Measurements from ENCODE around the gene RCOR1. TPM values are rescaled to one million over a fixed set of nuclear protein-coding genes. Genes with fewer than 3 reads are reported as not detected.

Gene RCOR1
- total and polyA plus RNA-seq, 2 of the 8 experiments (the other 6 are each of a cell fraction or from before 2014, with no cell fraction given): 12.3 to 26.3 TPM

GRCh38 chr14:102601378-102601925 lies 9.0 kb downstream of the RCOR1 start:
- CTCF ChIA-PET (ENCODE audit: partially characterized antibody): interaction anchor here (0.9 to 3.5 kb wide), 3 partner anchors 7 to 18 kb away, joined by 3 to 14 read pairs (median 4); no protein-coding TSS in a partner anchor
- peaks cover 3 to 8% of the 10 kb centered on the region in 2 experiments for H4K20me1 ChIP-seq (replicated peaks in 1 of 2; ENCODE audit: control insufficient read depth in 1 of 2, insufficient read depth in 2 of 2, low read length in 2 of 2)
- TF ChIP-seq SIN3A (conservative IDR thresholded peaks at IDR 0.05 in 1 of 2, IDR thresholded peaks at IDR 0.05 in 1 of 2; ENCODE audit: low read depth in 1 of 2, low read length in 2 of 2) (no peak), MAX (IDR thresholded peaks at IDR 0.05) (no peak), TAF7 (optimal IDR thresholded peaks at IDR 0.05; ENCODE audit: borderline replicate concordance, low read depth, low read length) (no peak), CEBPB (IDR thresholded peaks at IDR 0.05; ENCODE audit: low read depth, low read length) (no peak), FOSL1 (IDR thresholded peaks at IDR 0.05; ENCODE audit: insufficient read depth, low read depth, low read length) (no peak), BRCA1 (IDR thresholded peaks at IDR 0.05; ENCODE audit: low read depth, low read length) (no peak)

More at GRCh38 chr14:102601378-102601925, 9.0 kb downstream of the RCOR1 start:
- DNase-seq (ENCODE audit: low read depth in 1 of 2, low spot score in 2 of 2) (no peak), FAIRE-seq (no peak)
- Histone ChIP-seq H2BK120ac (replicated peaks; ENCODE audit: low read depth, low read length) (no peak overlapping the region), H3K36me3 (ENCODE audit: control insufficient read depth in 2 of 4, insufficient read depth in 4 of 4, low read length in 3 of 4) (peaks cover 0 to 3% (median 1%) of the 10 kb centered on the region in 4 experiments; a peak in 2 of 8 replicates), H3K14ac (ENCODE audit: insufficient read length) (no peak overlapping the region), H2AFZ (ENCODE audit: low read length) (no peak overlapping the region), H2BK20ac (ENCODE audit: low read length) (no peak overlapping the region), H3K4me2 (ENCODE audit: insufficient read depth in 1 of 2, low read depth in 2 of 2, low read length in 2 of 2) (no peak overlapping the region), H3K27ac (ENCODE audit: low read depth, low read length) (no peak overlapping the region), H3K9me3 (ENCODE audit: insufficient read depth in 2 of 2, low read depth in 1 of 2, low read length in 1 of 2) (no peaks in the 10 kb centered on the region), H3K4ac (replicated peaks; ENCODE audit: insufficient read length, low read depth, low read length) (no peak overlapping the region), H3K27me3 (replicated peaks in 1 of 4; ENCODE audit: control insufficient read depth in 3 of 4, extremely low read depth in 1 of 4, insufficient read depth in 3 of 4, low read length in 3 of 4) (no peaks in the 10 kb centered on the region), H3K4me1 (replicated peaks in 1 of 4; ENCODE audit: control insufficient read depth in 3 of 4, insufficient read depth in 4 of 4, low read length in 3 of 4) (no peaks in the 10 kb centered on the region), H3K56ac (replicated peaks; ENCODE audit: insufficient read length, low read depth, low read length) (no peak overlapping the region), H3K79me1 (ENCODE audit: low read depth, low read length) (peaks cover 16% of the 10 kb centered on the region), H4K8ac (ENCODE audit: extremely low read depth, insufficient read depth, low read length) (no peak overlapping the region), H3K23me2 (ENCODE audit: low read depth, low read length) (no peaks in the 10 kb centered on the region), H3K79me2 (ENCODE audit: control insufficient read depth in 1 of 2, insufficient read depth in 2 of 2, low read length in 2 of 2) (peaks cover 34 to 91% of the 10 kb centered on the region in 2 experiments), H2BK12ac (ENCODE audit: low read depth, low read length) (no peak overlapping the region), H2AK5ac (ENCODE audit: low read depth, low read length) (no peak overlapping the region), H2BK15ac (ENCODE audit: low read length) (no peak overlapping the region), H4K5ac (ENCODE audit: insufficient read length, low read depth, low read length) (no peak overlapping the region), H4K91ac (replicated peaks; ENCODE audit: insufficient read length, low read length) (no peak overlapping the region), H3K4me3 (ENCODE audit: extremely low read depth in 1 of 4, insufficient read depth in 2 of 4, low read depth in 3 of 4, low read length in 4 of 4) (no peak overlapping the region), H2BK5ac (ENCODE audit: low read depth, low read length) (no peak overlapping the region), H3K23ac (ENCODE audit: insufficient read length) (no peak overlapping the region), H3K18ac (ENCODE audit: extremely low read depth, low read length) (no peak overlapping the region), H3K9ac (replicated peaks in 1 of 4; ENCODE audit: extremely low read depth in 1 of 4, low read depth in 3 of 4, low read length in 3 of 4) (no peak overlapping the region)
- 94% methylated on average over 1 of the region's 1 CpG; no CpG with 5 or more reads in 1 of the 2 experiments for WGBS, 2 experiments (ENCODE audit: extremely low coverage in 1 of 2, insufficient coverage in 1 of 2, insufficient read length in 1 of 2, insufficient replicate concordance in 2 of 2, low coverage in 1 of 2, low lambda C conversion rate in 2 of 2, missing lambda C conversion rate in 1 of 2)
- POLR2A ChIA-PET (ENCODE audit: partially characterized antibody): no interaction called here
